Adrenal gland (tissue), 12 donors: ENCODE data around the gene OPCML. TPM values are rescaled to one million over a fixed set of nuclear protein-coding genes. Genes with fewer than 3 reads are reported as not detected.

Experiments
- DNase-seq, 7 donors: peaks; one replicate each; pipeline ENCODE4 v3.0.0-alpha.2; 2019 to 2020
- H3K27ac ChIP-seq, 5 donors: fragments of 200-600 bp; sonication (generic) in 4 of 5; 1 replicate in 3 of 5; 2 replicates in 2 of 5; pipeline versions ENCODE4 v1.5.1 to v1.8.0; 2016 to 2020; ENCODE audit warnings: mild to moderate bottlenecking in 1 of 5
- H3K27me3 ChIP-seq: fragments of 200-600 bp; 2 replicates; pipeline ENCODE4 v1.8.0; 2021
- H3K36me3 ChIP-seq, 2 donors: fragments of 200-600 bp; replicated peaks in 1 of 2; 1 replicate in 1 of 2; 2 replicates in 1 of 2; pipeline versions ENCODE4 v1.5.1 to v1.8.0; 2018 to 2022
- H3K4me1 ChIP-seq, 2 donors: fragments of 200-600 bp; replicated peaks in 1 of 2; 1 replicate in 1 of 2; 2 replicates in 1 of 2; pipeline versions ENCODE4 v1.5.1 to v1.8.0; 2018 to 2021
- H3K4me3 ChIP-seq, 4 donors: fragments of 200-600 bp; sonication (generic) in 3 of 4; one replicate each; pipeline ENCODE4 v1.5.1; 2016 to 2018
- H3K9me3 ChIP-seq, 3 donors: fragments of 200-600 bp; sonication (generic) in 1 of 3; replicated peaks in 1 of 3; 1 replicate in 2 of 3; 2 replicates in 1 of 3; pipeline versions ENCODE4 v1.5.1 to v1.8.0; 2016 to 2021
- CTCF ChIP-seq, 6 experiments: fragments of 450-650 bp in 4 of 6; fragments of 200-600 bp in 2 of 6; sonication (generic) in 1 of 6; IDR thresholded peaks; 1 replicate in 5 of 6; 2 replicates in 1 of 6; pipeline versions ENCODE4 v1.5.1 to v1.8.0; 2016 to 2021; ENCODE audit warnings: antibody characterized with exemption in 6 of 6, mild to moderate bottlenecking in 2 of 6, moderate library complexity in 1 of 6
- POLR2A ChIP-seq, 2 donors: fragments of 450-650 bp; IDR thresholded peaks; one replicate each; pipeline ENCODE4 v1.6.1; 2017; ENCODE audit warnings: antibody characterized with exemption in 2 of 2, mild to moderate bottlenecking in 2 of 2, moderate library complexity in 1 of 2
- WGBS, 4 donors: extraction: QIAGEN DNeasy Blood & Tissue Kit in 2 of 4; methylation state at CpG; one replicate each; pipeline versions ENCODE4 v1.1.5 to v1.1.7; 2013 to 2017; 5-methylcytosine and 5-hydroxymethylcytosine counted together
- intact Hi-C, 2 donors: fragments of 100-400 bp; cut with DNase I; formaldehyde crosslinking; loops; one replicate each; pipeline versions ENCODE4 v1.14.1 to v1.15.0; 2022 to 2023
- polyA plus RNA-seq, 3 donors: library from polyadenylated mRNA; stranded (reverse); fragments of 200-250 nt in 2 of 3; fragments of 350-450 nt in 1 of 3; fragmentation: Illumina TruSeq in 1 of 3; extraction: RNeasy Lipid Tissue Mini Kit (QIAGEN cat#74804) in 1 of 3; gene quantifications; one replicate each; pipeline ENCODE4 v1.2.3, GENCODE V29; 2013 to 2014
- total RNA-seq, 9 donors: library from RNA; depleted of rRNA in 4 of 9; stranded (reverse); fragments of >200 nt in 4 of 9; fragments of 120-200 nt in 1 of 9; fragmentation: NEBNext Ultra II Directional in 1 of 9; extraction: Animal tissue kit (Norgen Biotek cat#: 25700) in 1 of 9; gene quantifications; one replicate each; pipeline versions ENCODE4 v1.1.0 to v1.2.4, GENCODE V29; 2013 to 2023
- donor health status: healthy with polysubstance abuse.
- donor health status: Bipolar disorder and iron deficiency.
- donor health status: DM: yes; HTN: yes; CAD: no.
- donor health status: DM: no; HTN: no; CAD: no.
- donor health status: DM: no; HTN: no; CAD: no.
- donor health status: DM: yes; HTN: yes; CAD: no.

OPCML gene
- total and polyA plus RNA-seq, 12 donors = 0.10 to 5.5 (median 0.72) TPM; not detected in 5

- Histone ChIP-seq H3K9me3 (no peaks in the 10 kb centered on the region), H3K4me1 (no peaks in the 10 kb centered on the region), H3K27me3 (no peaks in the 10 kb centered on the region), H3K27ac (no peak overlapping the region), H3K4me3 (no peak overlapping the region), H3K36me3 (no peaks in the 10 kb centered on the region)
- 57 to 69% (median 60%) methylated on average over 3 of the region's 3 CpGs for WGBS, 4 donors
- intact Hi-C loops = no loop called here
- DNase-seq = no peak
- no peak for TF ChIP-seq CTCF (IDR thresholded peaks at IDR 0.05)
- no peak for TF ChIP-seq POLR2A (IDR thresholded peaks at IDR 0.05)
Observed at GRCh38 chr11:133204158-133204557, 328.1 kb downstream of the OPCML start.

- 71 to 79% (median 75%) methylated on average over 8 of the region's 8 CpGs for WGBS, 4 donors
- Histone ChIP-seq H3K4me3 (no peak overlapping the region), H3K9me3 (no peaks in the 10 kb centered on the region), H3K27me3 (no peaks in the 10 kb centered on the region), H3K27ac (no peak overlapping the region), H3K4me1 (no peaks in the 10 kb centered on the region), H3K36me3 (no peaks in the 10 kb centered on the region)
- DNase-seq = no peak
- TF ChIP-seq POLR2A (IDR thresholded peaks at IDR 0.05) (no peak), CTCF (IDR thresholded peaks at IDR 0.05) (no peak)
- intact Hi-C loops = no loop called here
Observed at GRCh38 chr11:133202816-133203215, 329.5 kb downstream of the OPCML start.

GRCh38 chr11:133198438-133198837 is 333.9 kb downstream of the OPCML start:
- H3K27ac ChIP-seq = no peak overlapping the region

GRCh38 chr11:133197425-133197824 is 334.9 kb downstream of the OPCML start:
- 69 to 83% (median 74%) methylated on average over 4 of the region's 4 CpGs for WGBS, 4 donors
- H3K27me3 ChIP-seq = peaks cover 7% of the 10 kb centered on the region
- H3K27ac ChIP-seq = no peak overlapping the region
- no peaks in the 10 kb centered on the region for H3K9me3 ChIP-seq
- DNase-seq = no peak
- intact Hi-C loops = no loop called here
- no peak for TF ChIP-seq POLR2A (IDR thresholded peaks at IDR 0.05)
- no peak for TF ChIP-seq CTCF (IDR thresholded peaks at IDR 0.05)
- H3K4me1 ChIP-seq = no peaks in the 10 kb centered on the region
- no peak overlapping the region for H3K4me3 ChIP-seq
- no peaks in the 10 kb centered on the region for H3K36me3 ChIP-seq

More at GRCh38 chr11:133198438-133198837, 333.9 kb downstream of the OPCML start:
- no peaks in the 10 kb centered on the region for H3K4me1 ChIP-seq
- H3K36me3 ChIP-seq = no peaks in the 10 kb centered on the region
- 73 to 87% (median 80%) methylated on average over 5 of the region's 5 CpGs for WGBS, 4 donors
- H3K27me3 ChIP-seq = peaks cover 7% of the 10 kb centered on the region
- H3K4me3 ChIP-seq = no peak overlapping the region
- no peak for TF ChIP-seq CTCF (IDR thresholded peaks at IDR 0.05)
- TF ChIP-seq POLR2A (IDR thresholded peaks at IDR 0.05) = no peak
- no peaks in the 10 kb centered on the region for H3K9me3 ChIP-seq
- DNase-seq = no peak
- intact Hi-C loops = no loop called here
